ENCODE data around the gene DLL3.

- TF ChIP-seq POLR2AphosphoS5 (IDR thresholded peaks at IDR 0.05; ENCODE audit: borderline replicate concordance, low read depth, low read length) (no peak), FOXP2 (optimal IDR thresholded peaks at IDR 0.05; ENCODE audit: control extremely low read depth, extremely low read length, insufficient read depth) (no peak)
Measured at GRCh38 chr19:39449116-39449797, 49.5 kb upstream of the DLL3 start.

All from SK-N-MC (cell line).